Panc1 (cell line): ENCODE data around the gene RGMB. TPM values are rescaled to one million over a fixed set of nuclear protein-coding genes. Genes with fewer than 3 reads are reported as not detected.

Source experiments
- ATAC-seq: fragments of 200-7000 bp; cut with Tn5 transposase; 2 replicates; pipeline ENCODE4 v1.9.1; 2020; ENCODE audit warnings: mild to moderate bottlenecking, moderate library complexity
- BruUV-seq: library from RNA; stranded (reverse); fragments of 400-500 nt; replicated peaks from 2 replicates; lab custom pipeline; 2021; lab: Mats Ljungman, UMichigan
- CTCF ChIA-PET: fragments of 300-600 bp; sonication (Branson Sonifier 250); formaldehyde crosslinking; loops from one replicate; lab custom pipeline; 2022; ENCODE audit warnings: antibody characterized with exemption; lab: Charles Lee
- POLR2A ChIA-PET: fragments of 300-600 bp; sonication (Branson Sonifier 250); formaldehyde crosslinking; loops from one replicate; lab custom pipeline; 2022; ENCODE audit warnings: antibody characterized with exemption; lab: Charles Lee
- DNase-seq: peaks from one replicate; pipeline ENCODE4 v3.0.0-alpha.2; 2010; ENCODE audit warnings: low read depth, low spot score
- H3K27ac ChIP-seq: 2 replicates; pipeline ENCODE4 v1.5.1; 2011; ENCODE audit warnings: mild to moderate bottlenecking, low read length, inconsistent platforms
- H3K27me3 ChIP-seq: fragments of 200-500 bp; sonication (Bioruptor generic); 2 replicates; pipeline ENCODE4 v1.6.0; 2014; ENCODE audit warnings: low read length, inconsistent platforms; ENCODE audit not compliant: control insufficient read depth, insufficient read depth
- H3K36me3 ChIP-seq: fragments of 200-500 bp; sonication (Bioruptor generic); 2 replicates; pipeline ENCODE4 v1.5.1; 2014; ENCODE audit warnings: inconsistent platforms, mild to moderate bottlenecking, low read length, moderate library complexity; ENCODE audit not compliant: control insufficient read depth, insufficient read depth
- H3K4me1 ChIP-seq: 2 replicates; pipeline ENCODE4 v1.5.1; 2011; ENCODE audit warnings: inconsistent platforms, mild to moderate bottlenecking, low read length, moderate library complexity; ENCODE audit not compliant: control insufficient read depth, insufficient read depth
- H3K4me3 ChIP-seq, 2 experiments: 2 replicates each; pipeline ENCODE4 v1.5.1; 2011 to 2012; ENCODE audit warnings: low read depth in 2 of 2, low read length in 2 of 2, mild to moderate bottlenecking in 2 of 2, inconsistent platforms in 1 of 2, moderate library complexity in 1 of 2
- H3K9me3 ChIP-seq: fragments of 200-500 bp; sonication (Bioruptor generic); 2 replicates; pipeline ENCODE4 v1.5.1; 2014; ENCODE audit warnings: low read depth, mild to moderate bottlenecking, inconsistent platforms, low read length, moderate library complexity; ENCODE audit not compliant: control insufficient read depth, insufficient read depth
- CTCF ChIP-seq: fragments of 450-650 bp; IDR thresholded peaks from 2 replicates; pipeline ENCODE4 v1.5.1; 2017; ENCODE audit warnings: mild to moderate bottlenecking
- POLR2AphosphoS5 ChIP-seq: IDR thresholded peaks from 2 replicates; pipeline ENCODE4 v1.6.1; 2012; ENCODE audit warnings: mild to moderate bottlenecking, low read depth, low read length, moderate library complexity
- REST ChIP-seq, 2 experiments: IDR thresholded peaks; 2 replicates each; pipeline ENCODE4 v1.6.1; 2011 to 2012; ENCODE audit warnings: low read depth in 2 of 2, control low read depth in 1 of 2, low read length in 1 of 2, mild to moderate bottlenecking in 1 of 2, moderate library complexity in 1 of 2; ENCODE audit not compliant: insufficient read depth in 1 of 2
- SIN3A ChIP-seq: IDR thresholded peaks from 2 replicates; pipeline ENCODE4 v1.6.1; 2012; ENCODE audit warnings: low read depth, mild to moderate bottlenecking, low read length, moderate library complexity, borderline replicate concordance; ENCODE audit not compliant: insufficient read depth
- TCF7L2 ChIP-seq: IDR thresholded peaks from 2 replicates; pipeline ENCODE4 v1.6.1; 2011; ENCODE audit warnings: mild to moderate bottlenecking, low read depth, low read length, inconsistent platforms
- in situ Hi-C: cut with HindIII; loops from 2 replicates; pipeline ENCODE4 v1.10.0; 2016; ENCODE audit warnings: low sequenced_read_pairs, low pct_unique_long_range_greater_than_20kb
- intact Hi-C: fragments of 100-400 bp; cut with micrococcal nuclease; formaldehyde crosslinking; loops from one replicate; pipeline ENCODE4 v1.10.0; 2022; ENCODE audit not compliant: unreplicated experiment
- total RNA-seq: library from RNA; stranded (reverse); gene quantifications from one replicate; pipeline ENCODE4 v1.2.1, GENCODE V29; 2021; ENCODE audit not compliant: unreplicated experiment

The RGMB gene
- total RNA-seq, 1 experiment from 2014 or later: 25.4 TPM

GRCh38 chr5:98795243-98795642, 21.8 kb downstream of the RGMB start:
- no peak overlapping the region for H3K4me3 ChIP-seq
- POLR2A ChIA-PET: no interaction called here
- intact Hi-C loops: no loop called here
- CTCF ChIA-PET: no interaction called here
- in situ Hi-C loops: no loop called here
- no peaks in the 10 kb centered on the region for H3K27me3 ChIP-seq
- no peak overlapping the region for H3K27ac ChIP-seq
- no peak for DNase-seq
- H3K36me3 ChIP-seq: no peaks in the 10 kb centered on the region
- peaks cover 10% of the 10 kb centered on the region for H3K4me1 ChIP-seq
- ATAC-seq: no peak
- H3K9me3 ChIP-seq: no peaks in the 10 kb centered on the region
- TF ChIP-seq SIN3A (no peak), POLR2AphosphoS5 (no peak), TCF7L2 (no peak), CTCF (no peak), REST (IDR thresholded peaks at IDR 0.05; ENCODE audit: insufficient read depth in 1 of 2, low read depth in 2 of 2, low read length in 1 of 2) (no peak)
- TSS peak; percentile 29 for BruUV-seq

- H3K27ac ChIP-seq: no peak overlapping the region; the same call in 1 of the 2 replicates
- no peaks in the 10 kb centered on the region for H3K27me3 ChIP-seq
- intact Hi-C loops (no loop called here), in situ Hi-C loops (no loop called here)
- H3K4me1 ChIP-seq: peaks cover 10% of the 10 kb centered on the region
- TF ChIP-seq CTCF (peak; percentile 82), TCF7L2 (no peak)
- ChIA-PET POLR2A (interaction anchor here (0.8 kb wide), 1 partner anchor 24 kb away, joined by 13 read pairs; no protein-coding TSS in a partner anchor), CTCF (interaction anchor here (0.6 to 1.3 kb wide), 9 partner anchors 13 to 1567 kb away, joined by 3 to 14 read pairs (median 4); no protein-coding TSS in a partner anchor)
- H3K4me3 ChIP-seq: no peak overlapping the region
- no peaks in the 10 kb centered on the region for H3K36me3 ChIP-seq
- DNase-seq: peak; percentile 54
- no TSS peak for BruUV-seq
- no peaks in the 10 kb centered on the region for H3K9me3 ChIP-seq
- ATAC-seq: peak; percentile 83
Measured at GRCh38 chr5:98796197-98796972, 22.9 kb downstream of the RGMB start.
